Right lung (tissue), 5 donors: ENCODE results near the gene TLCD3A. TPM values are rescaled to one million over a fixed set of nuclear protein-coding genes. Genes with fewer than 3 reads are reported as not detected.
"Not testable (repeated sequence)": the region's sequence is repeated elsewhere in the genome, so short reads cannot be mapped to it uniquely, and the experiment has no call there.

Experiments used
- DNase-seq, 2 donors: peaks; one replicate each; pipeline ENCODE4 v3.0.0-alpha.2; 2013
- polyA plus RNA-seq, 5 donors: library from polyadenylated mRNA; unstranded; fragments of 120-200 nt; gene quantifications; one replicate each; pipeline versions ENCODE4 v1.2.1 to v1.2.3, GENCODE V29; 2013; ENCODE audit warnings: inconsistent platforms in 1 of 5, low replicate concordance in 1 of 5; ENCODE audit not compliant: insufficient read length in 5 of 5, insufficient read depth in 1 of 5

TLCD3A gene
- polyA plus RNA-seq, 5 donors: 28.4 to 42.5 (median 33.0) TPM

DNA sequence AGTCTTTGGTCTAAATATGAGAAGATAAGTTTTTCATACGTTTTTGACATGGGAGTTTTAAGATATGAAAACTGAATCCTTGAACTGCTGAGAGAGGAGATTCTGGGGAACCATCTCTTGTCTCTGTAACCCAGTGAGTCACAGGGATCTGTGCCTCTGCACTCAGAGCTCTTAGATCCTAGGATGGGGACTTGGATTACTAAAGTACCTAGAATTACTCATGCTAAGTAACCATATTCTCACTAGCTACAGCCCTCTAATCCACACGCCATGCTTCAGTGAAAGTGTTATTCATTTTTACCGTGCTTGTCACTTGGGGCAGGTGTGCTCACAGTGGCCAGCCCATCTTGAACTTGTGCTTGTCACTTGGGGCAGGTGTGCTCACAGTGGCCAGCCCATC, 51.7 kb downstream of the TLCD3A start:
- DNase-seq: no peak

DNA sequence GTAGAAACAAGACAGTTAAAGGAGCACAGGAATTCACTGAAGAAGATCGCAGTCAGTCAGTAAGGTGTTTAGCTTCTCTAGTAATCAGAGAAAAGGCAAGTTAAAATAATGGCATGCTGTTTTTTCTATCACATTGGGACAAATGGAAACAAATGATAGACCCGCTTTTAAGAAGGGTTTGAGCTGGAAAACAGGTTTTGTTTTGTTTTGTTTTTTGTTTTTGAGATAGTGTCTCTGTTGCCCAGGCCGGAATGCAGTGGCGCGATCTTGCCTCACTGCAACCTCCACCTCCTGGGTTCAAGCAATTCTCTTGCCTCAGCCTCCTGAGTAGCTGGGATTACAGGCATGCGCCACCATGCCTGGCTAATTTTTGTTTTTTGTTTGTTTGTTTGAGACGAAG, 53.5 kb downstream of the TLCD3A start:
- DNase-seq: not testable (repeated sequence)

DNA sequence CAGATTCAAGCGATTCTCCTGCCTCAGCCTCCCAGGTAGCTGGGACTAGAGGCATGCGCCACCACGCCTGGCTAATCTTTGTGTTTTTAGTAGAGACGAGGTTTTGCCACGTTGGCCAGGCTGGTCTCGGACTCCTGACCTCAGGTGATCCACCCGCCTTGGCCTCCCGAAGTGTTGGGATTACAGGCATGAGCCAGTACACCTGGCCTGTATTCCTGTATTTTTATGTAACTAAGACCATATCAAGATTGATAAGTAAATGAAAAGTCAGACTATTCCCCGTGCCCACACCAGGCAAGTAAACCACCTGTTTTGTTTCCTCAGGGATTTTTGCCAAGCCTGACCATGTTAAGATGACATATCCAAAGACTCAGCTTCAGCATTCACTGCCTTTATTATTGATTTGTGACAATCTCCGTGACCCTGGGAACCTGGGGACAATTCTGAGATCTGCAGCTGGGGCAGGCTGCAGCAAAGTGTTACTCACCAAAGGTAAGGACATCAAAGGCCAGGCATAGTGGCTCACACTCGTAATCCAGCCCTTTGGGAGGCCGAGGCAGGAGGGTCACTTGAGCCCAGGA, 55.3 kb downstream of the TLCD3A start:
- no peak for DNase-seq

DNA sequence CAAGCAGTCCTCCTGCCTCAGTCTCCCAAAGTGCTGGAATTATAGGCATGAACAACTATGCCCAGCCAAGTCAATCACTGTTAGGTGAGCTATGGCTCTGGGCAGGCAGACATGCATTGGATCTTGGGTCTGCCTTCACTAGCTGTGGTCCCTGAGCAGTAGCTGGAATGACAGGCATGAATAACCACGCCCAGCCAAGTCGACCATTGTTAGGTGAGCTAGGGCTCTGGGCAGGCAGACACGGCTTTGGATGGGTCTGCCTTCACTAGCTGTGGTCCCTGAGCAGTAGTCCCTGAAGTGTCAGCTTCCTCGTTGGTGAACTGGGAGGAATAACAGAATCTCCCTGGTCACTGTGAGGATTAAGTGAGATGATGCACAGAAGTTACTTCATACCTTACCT, 56.2 kb downstream of the TLCD3A start:
- DNase-seq: no peak

DNA sequence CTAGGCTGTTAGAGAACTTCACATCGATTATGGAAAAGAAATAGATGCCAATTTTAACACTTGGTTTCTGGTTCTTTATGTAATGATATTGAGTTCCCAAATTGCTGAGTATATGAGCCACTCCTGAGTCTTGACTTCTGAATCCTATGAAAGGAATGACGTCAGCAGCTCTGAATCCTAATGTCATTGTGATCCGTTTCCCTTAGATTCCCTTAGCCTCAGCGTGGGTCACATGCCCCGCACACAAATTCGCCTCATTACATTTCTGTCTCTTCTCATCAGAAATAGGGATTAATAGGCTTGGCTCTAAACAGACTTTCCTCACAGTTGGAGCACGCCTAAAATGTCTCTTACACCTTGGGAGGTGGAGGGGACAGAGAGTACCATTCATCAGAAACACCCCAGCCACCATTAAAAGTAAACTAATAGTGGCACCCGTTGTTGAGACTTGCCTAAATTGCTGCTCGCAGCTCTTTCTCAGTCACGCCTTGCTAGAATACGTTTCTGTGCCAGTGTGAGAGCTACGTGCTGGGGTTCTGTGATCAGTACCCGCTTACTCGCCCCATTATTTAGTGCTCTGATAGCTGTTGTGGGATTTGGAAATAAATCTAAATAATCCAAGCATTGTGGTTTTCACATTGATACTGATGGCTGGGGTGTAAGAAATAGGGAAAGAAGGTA, 56.9 kb downstream of the TLCD3A start:
- no peak for DNase-seq

DNA sequence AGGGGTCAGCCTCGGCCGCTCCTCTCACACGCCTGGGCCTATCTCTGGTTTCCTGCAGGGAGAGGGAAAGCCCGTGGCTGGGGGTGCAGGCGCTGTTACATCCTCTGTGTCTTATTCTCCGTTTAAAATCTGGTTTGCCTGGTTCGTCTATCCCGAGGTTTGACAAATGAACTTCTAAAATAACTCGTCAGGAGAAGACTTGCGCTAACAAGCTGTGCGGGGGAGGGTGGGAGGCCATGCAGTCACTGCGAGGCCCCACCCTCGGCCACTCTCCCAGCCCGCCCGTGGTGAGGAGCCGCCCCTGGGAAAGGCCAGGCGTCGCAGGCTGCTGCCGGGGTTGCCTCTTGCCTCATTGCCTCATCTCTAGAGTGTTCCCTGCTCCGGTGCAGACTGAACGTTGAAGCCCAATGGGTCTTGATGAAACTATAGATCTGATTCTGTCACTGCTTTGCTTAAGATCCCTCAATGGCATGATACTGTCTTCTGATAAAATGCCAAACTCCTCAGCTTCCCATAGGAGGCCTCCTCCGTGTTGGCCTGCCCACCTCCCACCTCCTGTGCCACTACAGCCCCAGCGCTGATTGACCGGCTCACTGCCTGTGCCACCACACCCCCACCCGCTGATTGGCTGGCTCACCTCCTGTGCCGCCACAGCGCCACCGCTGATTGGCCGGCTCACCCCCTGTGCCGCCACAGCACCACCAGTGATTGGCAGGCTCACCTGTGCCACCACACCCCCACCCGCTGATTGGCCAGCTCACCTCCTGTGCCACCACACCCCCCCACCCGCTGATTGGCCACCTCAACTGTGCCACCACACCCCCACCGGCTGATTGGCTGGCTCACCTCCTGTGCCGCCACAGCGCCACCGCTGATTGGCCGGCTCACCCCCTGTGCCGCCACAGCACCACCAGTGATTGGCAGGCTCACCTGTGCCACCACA, 57.8 kb downstream of the TLCD3A start:
- DNase-seq: not testable (repeated sequence)

DNA sequence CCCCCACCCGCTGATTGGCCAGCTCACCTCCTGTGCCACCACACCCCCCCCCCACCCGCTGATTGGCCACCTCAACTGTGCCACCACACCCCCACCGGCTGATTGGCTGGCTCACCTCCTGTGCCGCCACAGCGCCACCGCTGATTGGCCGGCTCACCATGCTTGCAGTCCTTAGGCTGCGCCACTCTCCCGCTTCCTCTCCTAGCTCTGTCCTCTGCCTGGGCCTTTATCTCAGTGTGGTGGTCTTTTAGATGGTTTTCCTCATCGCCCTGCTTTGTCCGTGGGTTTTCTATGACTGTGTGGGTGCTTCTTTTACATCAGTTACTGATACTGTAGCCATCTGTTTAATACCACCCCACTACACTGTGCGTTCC, 58.5 kb downstream of the TLCD3A start:
- not testable (repeated sequence) for DNase-seq

DNA sequence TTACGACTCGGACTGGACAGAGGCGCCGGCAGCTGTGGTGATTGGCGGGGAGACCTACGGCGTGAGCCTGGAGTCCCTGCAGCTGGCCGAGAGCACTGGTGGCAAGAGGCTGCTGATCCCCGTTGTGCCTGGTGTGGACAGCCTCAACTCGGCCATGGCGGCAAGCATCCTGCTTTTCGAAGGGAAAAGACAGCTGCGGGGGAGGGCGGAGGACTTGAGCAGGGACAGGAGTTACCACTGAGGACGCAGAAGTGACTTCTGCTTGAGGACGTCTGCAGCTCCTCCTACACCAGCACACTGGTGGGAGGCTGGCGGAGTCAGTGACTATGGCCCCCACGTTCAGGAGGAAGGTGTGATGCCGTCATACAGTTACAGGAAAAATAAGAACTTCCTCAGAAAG, 59.4 kb downstream of the TLCD3A start:
- DNase-seq: no peak

DNA sequence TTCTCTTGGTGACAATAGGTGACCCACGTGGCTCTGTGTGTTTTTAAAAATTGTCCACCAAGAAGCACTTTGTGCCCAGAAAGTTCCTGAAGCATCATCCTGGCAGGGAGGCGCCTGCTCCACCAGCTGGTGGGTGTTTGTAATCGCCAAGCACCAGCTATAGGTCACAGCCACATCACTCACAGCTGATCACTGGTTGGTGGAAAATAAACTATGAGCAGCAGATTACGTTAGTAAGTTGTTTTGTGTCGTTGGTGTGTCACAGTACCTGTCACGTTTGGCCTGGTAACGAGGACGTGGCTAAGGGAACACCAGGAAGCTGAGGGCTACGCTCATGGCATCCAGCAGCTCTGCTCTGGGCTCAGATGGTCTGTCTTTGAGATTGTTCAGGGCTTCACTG, 59.9 kb downstream of the TLCD3A start:
- DNase-seq: no peak

Other genes with a start within 250 kb of the TLCD3A start
- 10 to 100 TPM; 27.6 to 35.8 (median 31.5) TPM for gene VPS53, start 17.8 kb upstream of the TLCD3A start, polyA plus RNA-seq
- 10 to 100 TPM; 26.1 to 34.0 (median 29.6) TPM for gene GEMIN4, start 19.7 kb downstream of the TLCD3A start, polyA plus RNA-seq
- 10 to 100 TPM; 87.0 to 96.9 (median 89.0) TPM for gene GLOD4, start 49.7 kb downstream of the TLCD3A start, polyA plus RNA-seq
- gene MRM3, start 49.8 kb downstream of the TLCD3A start, polyA plus RNA-seq: 10 to 100 TPM; 12.8 to 17.5 (median 16.6) TPM
- 10 to 100 TPM; 42.3 to 63.5 (median 59.9) TPM for gene NXN, start 247.2 kb downstream of the TLCD3A start, polyA plus RNA-seq